ENCODE measurements around the gene TSPYL2.

The TSPYL2 gene

GRCh38 chrX:53075011-53075410 is 7.2 kb upstream of the TSPYL2 start:
- Mint-ChIP-seq H3K9me3 (peaks cover 3% of the 10 kb centered on the region), H3K4me1 (peaks cover 11% of the 10 kb centered on the region), H3K27me3 (ENCODE audit: low read depth) (no peaks in the 10 kb centered on the region), H3K27ac (no peak overlapping the region), H3K4me3 (no peak overlapping the region), H3K36me3 (ENCODE audit: low read depth) (no peaks in the 10 kb centered on the region)
- no peak for TF ChIP-seq CTCF (IDR thresholded peaks at IDR 0.05; ENCODE audit: unreplicated experiment in 3 of 3)

GRCh38 chrX:53076671-53077070 is 5.5 kb upstream of the TSPYL2 start:
- Mint-ChIP-seq H3K27me3 (ENCODE audit: low read depth) (no peaks in the 10 kb centered on the region), H3K36me3 (ENCODE audit: low read depth) (no peaks in the 10 kb centered on the region), H3K4me3 (no peak overlapping the region), H3K9me3 (peaks cover 3% of the 10 kb centered on the region), H3K27ac (no peak overlapping the region), H3K4me1 (peaks cover 17% of the 10 kb centered on the region)
- TF ChIP-seq CTCF (IDR thresholded peaks at IDR 0.05; ENCODE audit: unreplicated experiment in 3 of 3), result no peak

- no peak overlapping the region for H3K4me3 Mint-ChIP-seq
- H3K4me1 Mint-ChIP-seq, result peaks cover 9% of the 10 kb centered on the region
- no peaks in the 10 kb centered on the region for H3K36me3 Mint-ChIP-seq (ENCODE audit: low read depth)
- H3K27ac Mint-ChIP-seq, result no peak overlapping the region
- H3K27me3 Mint-ChIP-seq (ENCODE audit: low read depth), result no peaks in the 10 kb centered on the region
- peaks cover 3% of the 10 kb centered on the region for H3K9me3 Mint-ChIP-seq
- no peak for TF ChIP-seq CTCF (IDR thresholded peaks at IDR 0.05; ENCODE audit: unreplicated experiment in 3 of 3)
These were observed 4.7 kb upstream of the TSPYL2 start for GRCh38 chrX:53077207-53078197.

GRCh38 chrX:53078943-53079342 is 3.2 kb upstream of the TSPYL2 start:
- Mint-ChIP-seq H3K36me3 (ENCODE audit: low read depth) (peaks cover 5% of the 10 kb centered on the region), H3K27me3 (ENCODE audit: low read depth) (no peaks in the 10 kb centered on the region), H3K4me1 (peaks cover 20% of the 10 kb centered on the region), H3K27ac (no peak overlapping the region), H3K4me3 (no peak overlapping the region), H3K9me3 (peaks cover 7% of the 10 kb centered on the region)
- TF ChIP-seq CTCF (IDR thresholded peaks at IDR 0.05; ENCODE audit: unreplicated experiment in 3 of 3), result no peak

GRCh38 chrX:53080628-53081580 is 1.3 kb upstream of the TSPYL2 start:
- H3K27me3 Mint-ChIP-seq (ENCODE audit: low read depth), result no peaks in the 10 kb centered on the region
- peaks cover 14% of the 10 kb centered on the region for H3K9me3 Mint-ChIP-seq
- peak overlapping the region; percentile 78 to 85 (median 85) for H3K4me3 Mint-ChIP-seq
- peak overlapping the region; percentile 96 to 98 (median 98) for H3K27ac Mint-ChIP-seq
- no peak for TF ChIP-seq CTCF (IDR thresholded peaks at IDR 0.05; ENCODE audit: unreplicated experiment in 3 of 3)
- peaks cover 21% of the 10 kb centered on the region for H3K36me3 Mint-ChIP-seq (ENCODE audit: low read depth)
- peaks cover 30% of the 10 kb centered on the region for H3K4me1 Mint-ChIP-seq
